Tongue (tissue), 2 donors: ENCODE results near the gene TMC1. TPM values are rescaled to one million over a fixed set of nuclear protein-coding genes. Genes with fewer than 3 reads are reported as not detected.
"Not testable (repeated sequence)": the region's sequence is repeated elsewhere in the genome, so short reads cannot be mapped to it uniquely, and the experiment has no call there.

Experiments
- DNase-seq: peaks from one replicate; pipeline ENCODE4 v3.0.0-alpha.2; 2015
- total RNA-seq: library from RNA; depleted of rRNA; stranded (reverse); fragments of >200 nt; gene quantifications from one replicate; pipeline ENCODE4 v1.2.3, GENCODE V29; 2014

The TMC1 gene
- total RNA-seq, 1 donor from 2014 or later = 0.62 TPM

- DNase-seq = peak; percentile 94
Observed at GRCh38 chr9:72826996-72827949, 305.9 kb downstream of the TMC1 start.

GRCh38 chr9:72827950-72828731, 306.7 kb downstream of the TMC1 start:
- DNase-seq = peak; percentile 7

- DNase-seq = no peak
Observed at GRCh38 chr9:72834994-72835393, 313.6 kb downstream of the TMC1 start.

GRCh38 chr9:72836790-72837189, 315.4 kb downstream of the TMC1 start:
- no peak for DNase-seq

GRCh38 chr9:72839085-72839484, 317.7 kb downstream of the TMC1 start:
- DNase-seq = no peak

GRCh38 chr9:72843520-72844439, 322.4 kb downstream of the TMC1 start:
- peak; percentile 22 for DNase-seq

GRCh38 chr9:72844440-72844768, 323.0 kb downstream of the TMC1 start:
- no peak for DNase-seq

- DNase-seq = not testable (repeated sequence)
Observed at GRCh38 chr9:72845052-72845451, 323.6 kb downstream of the TMC1 start.

GRCh38 chr9:72850209-72850608, 328.8 kb downstream of the TMC1 start:
- DNase-seq = not testable (repeated sequence)

- no peak for DNase-seq
Observed at GRCh38 chr9:72855321-72855720, 333.9 kb downstream of the TMC1 start.

GRCh38 chr9:72855890-72856523, 334.6 kb downstream of the TMC1 start:
- DNase-seq = no peak

- peak; percentile 87 for DNase-seq
Observed at GRCh38 chr9:72856972-72857623, 335.7 kb downstream of the TMC1 start.

- no peak for DNase-seq
Observed at GRCh38 chr9:72857624-72857996, 336.2 kb downstream of the TMC1 start.

GRCh38 chr9:72858089-72858912, 336.9 kb downstream of the TMC1 start:
- DNase-seq = no peak

GRCh38 chr9:72862788-72863187, 341.4 kb downstream of the TMC1 start:
- DNase-seq = not testable (repeated sequence)

- no peak for DNase-seq
Observed at GRCh38 chr9:72863456-72864094, 342.2 kb downstream of the TMC1 start.

- DNase-seq = no peak
Observed at GRCh38 chr9:72864327-72864726, 342.9 kb downstream of the TMC1 start.

GRCh38 chr9:72871685-72872084, 350.3 kb downstream of the TMC1 start:
- peak; percentile 62 for DNase-seq

GRCh38 chr9:72872718-72873117, 351.3 kb downstream of the TMC1 start:
- no peak for DNase-seq

- no peak for DNase-seq
Observed at GRCh38 chr9:72873456-72873855, 352.0 kb downstream of the TMC1 start.
